Astrocyte (in vitro differentiated cells and primary cell): Measurements from ENCODE around the gene HMCN2.

Experiments used
- EZH2 ChIP-seq: IDR thresholded peaks from 2 replicates; pipeline ENCODE4 v1.6.1; 2012; ENCODE audit warnings: mild to moderate bottlenecking, low read length, inconsistent platforms; ENCODE audit not compliant: insufficient read depth
- TF ChIP-seq, protein P1 (sequence below): IDR thresholded peaks from 2 replicates; pipeline ENCODE4 v1.5.1; 2011; ENCODE audit warnings: low read depth, mild to moderate bottlenecking, inconsistent platforms, low read length, moderate library complexity; ENCODE audit not compliant: insufficient read depth

DNA sequence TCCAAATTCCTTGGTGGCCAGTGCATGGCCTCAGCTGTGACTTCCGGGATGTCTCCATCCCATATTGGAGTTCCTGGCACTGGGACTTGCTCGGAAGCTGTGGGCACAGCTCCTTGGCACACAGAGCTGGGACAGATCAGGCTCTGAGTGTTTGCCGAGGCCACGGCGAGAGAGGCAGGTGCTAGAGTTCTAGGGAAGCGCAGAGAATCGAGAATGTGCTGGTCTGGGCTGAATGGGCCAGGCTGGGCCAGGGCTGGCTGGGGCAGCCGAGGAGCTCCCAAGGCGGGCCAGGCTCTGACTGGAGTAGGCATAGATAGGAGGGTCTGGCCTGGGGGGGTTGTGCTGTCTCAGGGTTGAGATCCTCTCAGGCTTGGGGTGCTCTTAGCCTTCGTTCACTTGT, 45.4 kb downstream of the HMCN2 start:
- TF ChIP-seq, protein P1, sequence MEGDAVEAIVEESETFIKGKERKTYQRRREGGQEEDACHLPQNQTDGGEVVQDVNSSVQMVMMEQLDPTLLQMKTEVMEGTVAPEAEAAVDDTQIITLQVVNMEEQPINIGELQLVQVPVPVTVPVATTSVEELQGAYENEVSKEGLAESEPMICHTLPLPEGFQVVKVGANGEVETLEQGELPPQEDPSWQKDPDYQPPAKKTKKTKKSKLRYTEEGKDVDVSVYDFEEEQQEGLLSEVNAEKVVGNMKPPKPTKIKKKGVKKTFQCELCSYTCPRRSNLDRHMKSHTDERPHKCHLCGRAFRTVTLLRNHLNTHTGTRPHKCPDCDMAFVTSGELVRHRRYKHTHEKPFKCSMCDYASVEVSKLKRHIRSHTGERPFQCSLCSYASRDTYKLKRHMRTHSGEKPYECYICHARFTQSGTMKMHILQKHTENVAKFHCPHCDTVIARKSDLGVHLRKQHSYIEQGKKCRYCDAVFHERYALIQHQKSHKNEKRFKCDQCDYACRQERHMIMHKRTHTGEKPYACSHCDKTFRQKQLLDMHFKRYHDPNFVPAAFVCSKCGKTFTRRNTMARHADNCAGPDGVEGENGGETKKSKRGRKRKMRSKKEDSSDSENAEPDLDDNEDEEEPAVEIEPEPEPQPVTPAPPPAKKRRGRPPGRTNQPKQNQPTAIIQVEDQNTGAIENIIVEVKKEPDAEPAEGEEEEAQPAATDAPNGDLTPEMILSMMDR: no peak
- TF ChIP-seq EZH2: no peak
